K562 (cell line): ENCODE measurements around the gene CRACR2B. TPM values are rescaled to one million over a fixed set of nuclear protein-coding genes. Genes with fewer than 3 reads are reported as not detected.
A peak's percentile ranks its signal among the peaks of the same experiment; 100 is the strongest.

Experiments used
- FIP1L1 ChIP-seq: fragments of 200-400 bp; formaldehyde crosslinking; IDR thresholded peaks from 2 replicates; pipeline ENCODE4 v1.6.1; 2018; ENCODE audit warnings: mild to moderate bottlenecking, low read depth, low read length; ENCODE audit not compliant: poor library complexity, severe bottlenecking
- HDGF ChIP-seq: fragments of 450-650 bp; IDR thresholded peaks from 2 replicates; pipeline ENCODE4 v1.6.1; 2016
- RBBP5 ChIP-seq: fragments of 200-600 bp; sonication (generic); IDR thresholded peaks from 2 replicates; pipeline ENCODE4 v1.6.1; 2012; ENCODE audit warnings: borderline replicate concordance, mild to moderate bottlenecking, low read length, control low read depth, inconsistent platforms; ENCODE audit not compliant: insufficient read depth, poor library complexity, severe bottlenecking
- SIN3A ChIP-seq, 2 experiments: fragments of 150-350 bp in 1 of 2; IDR thresholded peaks; 2 replicates each; pipeline ENCODE4 v1.6.1; 2011 to 2016; ENCODE audit warnings: borderline replicate concordance in 2 of 2, low read depth in 2 of 2, low read length in 2 of 2, mild to moderate bottlenecking in 2 of 2, moderate library complexity in 2 of 2; ENCODE audit not compliant: control insufficient read depth in 1 of 2
- XRCC5 ChIP-seq: fragments of 200-400 bp; formaldehyde crosslinking; IDR thresholded peaks from 2 replicates; pipeline ENCODE4 v1.6.1; 2017; ENCODE audit warnings: low read depth, mild to moderate bottlenecking, low read length
- ZFPM2 ChIP-seq: fragments of 250-450 bp; sonication (Bioruptor Pico); IDR thresholded peaks from 2 replicates; pipeline ENCODE4 v1.5.1; 2022; ENCODE audit warnings: mild to moderate bottlenecking
- ZNF197 ChIP-seq: fragments of 200-800 bp; sonication (Bioruptor generic); IDR thresholded peaks from 2 replicates; pipeline ENCODE4 v1.6.1; 2016; ENCODE audit warnings: low read depth, missing genetic modification characterization, missing compliant biosample characterization
- ZNF444 ChIP-seq: fragments of 250-450 bp; sonication (Bioruptor Pico); IDR thresholded peaks from 2 replicates; pipeline ENCODE4 v1.4.0; 2020; ENCODE audit warnings: mild to moderate bottlenecking, moderate library complexity
- ZNF764 ChIP-seq: fragments of 250-450 bp; sonication (Bioruptor Pico); IDR thresholded peaks from 2 replicates; pipeline ENCODE4 v1.4.0; 2020; ENCODE audit warnings: low read depth, mild to moderate bottlenecking, moderate library complexity
- polyA plus RNA-seq, 8 experiments: library from polyadenylated mRNA; depleted of rRNA in 4 of 8; stranded (reverse) in 5 of 8; unstranded in 3 of 8; fragments of >200 nt; fragmentation: Nextera tagmentation in 2 of 8; fragmentation: Illumina TruSeq in 1 of 8; extraction: Ambion mirVana in 2 of 8; extraction: Trizol in 1 of 8; gene quantifications; 2 replicates each; pipeline versions ENCODE4 v1.2.1 to v1.2.3, GENCODE V29; 2011 to 2014; ENCODE audit warnings: inconsistent platforms in 1 of 8, missing spikeins in 1 of 8
- total RNA-seq, 7 experiments: library from RNA; depleted of rRNA in 6 of 7; stranded (reverse); fragments of >200 nt in 6 of 7; fragmentation: Illumina TruSeq in 2 of 7; extraction: Trizol in 2 of 7; gene quantifications; 2 replicates each; pipeline versions ENCODE4 v1.2.1 to v1.2.3, GENCODE V29; 2011 to 2021; ENCODE audit warnings: low replicate concordance in 1 of 7
- TF ChIP-seq, protein P1 (sequence below): sonication (generic); formaldehyde crosslinking; IDR thresholded peaks from 2 replicates; pipeline ENCODE4 v1.8.1; 2023; ENCODE audit warnings: mild to moderate bottlenecking, missing genetic modification reagents
- TF ChIP-seq, protein P2 (sequence below): sonication (generic); formaldehyde crosslinking; IDR thresholded peaks from 2 replicates; pipeline ENCODE4 v1.8.1; 2023; ENCODE audit warnings: missing genetic modification reagents, mild to moderate bottlenecking, borderline replicate concordance

The CRACR2B gene
- total and polyA plus RNA-seq, 9 of the 15 experiments (the other 6 are each of a cell fraction or from before 2014, with no cell fraction given) = 0.10 to 51.0 (median 6.0) TPM

DNA sequence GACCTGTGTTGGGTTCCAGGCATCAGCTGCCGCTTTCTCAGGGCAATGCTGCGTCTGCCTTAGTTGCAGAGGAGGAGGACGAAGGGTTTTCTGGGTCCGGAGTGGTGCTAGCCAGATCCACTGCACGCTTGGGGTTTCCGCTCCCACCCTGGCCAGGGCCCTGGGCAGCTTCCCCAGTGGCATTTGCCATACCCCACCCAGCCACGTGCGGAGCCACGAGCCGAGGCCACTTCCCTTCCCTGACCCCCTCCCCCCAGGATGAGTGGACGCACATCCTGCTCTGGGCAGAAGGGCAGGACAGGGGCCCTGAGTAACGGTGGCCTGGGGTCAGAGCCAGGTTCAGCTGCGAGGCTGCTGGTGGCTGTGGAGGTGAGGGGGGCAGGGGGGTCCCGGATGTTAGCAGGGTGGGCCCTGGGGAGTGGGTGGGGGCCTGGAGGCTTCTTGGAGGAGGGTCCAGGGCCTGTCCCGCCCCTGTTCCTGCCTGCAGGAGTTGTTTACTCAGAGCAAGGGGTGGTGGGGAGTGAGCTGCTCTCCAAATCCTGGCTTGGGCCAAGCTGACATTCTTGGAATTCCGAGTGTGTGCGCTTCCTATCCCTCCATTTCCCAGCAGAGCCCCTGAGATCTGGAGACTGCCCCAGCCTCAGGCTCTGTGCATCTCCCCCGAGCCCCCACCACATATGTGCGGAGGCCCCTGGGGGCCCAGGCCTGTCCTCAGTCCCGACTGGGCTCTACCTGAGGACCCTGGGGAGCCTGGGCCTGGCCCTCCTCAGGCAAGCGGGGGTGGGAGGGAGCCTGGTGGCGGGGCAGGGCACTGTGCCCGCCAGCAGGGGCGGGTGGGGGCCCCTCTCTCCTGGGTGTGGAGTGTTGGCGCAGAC is 16.3 kb downstream of the CRACR2B start (continued):
- TF ChIP-seq, protein P1, sequence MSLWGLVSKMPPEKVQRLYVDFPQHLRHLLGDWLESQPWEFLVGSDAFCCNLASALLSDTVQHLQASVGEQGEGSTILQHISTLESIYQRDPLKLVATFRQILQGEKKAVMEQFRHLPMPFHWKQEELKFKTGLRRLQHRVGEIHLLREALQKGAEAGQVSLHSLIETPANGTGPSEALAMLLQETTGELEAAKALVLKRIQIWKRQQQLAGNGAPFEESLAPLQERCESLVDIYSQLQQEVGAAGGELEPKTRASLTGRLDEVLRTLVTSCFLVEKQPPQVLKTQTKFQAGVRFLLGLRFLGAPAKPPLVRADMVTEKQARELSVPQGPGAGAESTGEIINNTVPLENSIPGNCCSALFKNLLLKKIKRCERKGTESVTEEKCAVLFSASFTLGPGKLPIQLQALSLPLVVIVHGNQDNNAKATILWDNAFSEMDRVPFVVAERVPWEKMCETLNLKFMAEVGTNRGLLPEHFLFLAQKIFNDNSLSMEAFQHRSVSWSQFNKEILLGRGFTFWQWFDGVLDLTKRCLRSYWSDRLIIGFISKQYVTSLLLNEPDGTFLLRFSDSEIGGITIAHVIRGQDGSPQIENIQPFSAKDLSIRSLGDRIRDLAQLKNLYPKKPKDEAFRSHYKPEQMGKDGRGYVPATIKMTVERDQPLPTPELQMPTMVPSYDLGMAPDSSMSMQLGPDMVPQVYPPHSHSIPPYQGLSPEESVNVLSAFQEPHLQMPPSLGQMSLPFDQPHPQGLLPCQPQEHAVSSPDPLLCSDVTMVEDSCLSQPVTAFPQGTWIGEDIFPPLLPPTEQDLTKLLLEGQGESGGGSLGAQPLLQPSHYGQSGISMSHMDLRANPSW (CRISPR knock-in tag) = no peak
- TF ChIP-seq ZFPM2 (CRISPR knock-in tag) = no peak
- TF ChIP-seq SIN3A (IDR thresholded peaks at IDR 0.05; ENCODE audit: borderline replicate concordance in 2 of 2, control insufficient read depth in 1 of 2, low read depth in 2 of 2, low read length in 2 of 2) = 0 out of 4 replicates have a peak, but pooled peaks of 1 of the 2 experiments have one; percentile 14
- no peak for TF ChIP-seq ZNF764
- TF ChIP-seq, protein P2, sequence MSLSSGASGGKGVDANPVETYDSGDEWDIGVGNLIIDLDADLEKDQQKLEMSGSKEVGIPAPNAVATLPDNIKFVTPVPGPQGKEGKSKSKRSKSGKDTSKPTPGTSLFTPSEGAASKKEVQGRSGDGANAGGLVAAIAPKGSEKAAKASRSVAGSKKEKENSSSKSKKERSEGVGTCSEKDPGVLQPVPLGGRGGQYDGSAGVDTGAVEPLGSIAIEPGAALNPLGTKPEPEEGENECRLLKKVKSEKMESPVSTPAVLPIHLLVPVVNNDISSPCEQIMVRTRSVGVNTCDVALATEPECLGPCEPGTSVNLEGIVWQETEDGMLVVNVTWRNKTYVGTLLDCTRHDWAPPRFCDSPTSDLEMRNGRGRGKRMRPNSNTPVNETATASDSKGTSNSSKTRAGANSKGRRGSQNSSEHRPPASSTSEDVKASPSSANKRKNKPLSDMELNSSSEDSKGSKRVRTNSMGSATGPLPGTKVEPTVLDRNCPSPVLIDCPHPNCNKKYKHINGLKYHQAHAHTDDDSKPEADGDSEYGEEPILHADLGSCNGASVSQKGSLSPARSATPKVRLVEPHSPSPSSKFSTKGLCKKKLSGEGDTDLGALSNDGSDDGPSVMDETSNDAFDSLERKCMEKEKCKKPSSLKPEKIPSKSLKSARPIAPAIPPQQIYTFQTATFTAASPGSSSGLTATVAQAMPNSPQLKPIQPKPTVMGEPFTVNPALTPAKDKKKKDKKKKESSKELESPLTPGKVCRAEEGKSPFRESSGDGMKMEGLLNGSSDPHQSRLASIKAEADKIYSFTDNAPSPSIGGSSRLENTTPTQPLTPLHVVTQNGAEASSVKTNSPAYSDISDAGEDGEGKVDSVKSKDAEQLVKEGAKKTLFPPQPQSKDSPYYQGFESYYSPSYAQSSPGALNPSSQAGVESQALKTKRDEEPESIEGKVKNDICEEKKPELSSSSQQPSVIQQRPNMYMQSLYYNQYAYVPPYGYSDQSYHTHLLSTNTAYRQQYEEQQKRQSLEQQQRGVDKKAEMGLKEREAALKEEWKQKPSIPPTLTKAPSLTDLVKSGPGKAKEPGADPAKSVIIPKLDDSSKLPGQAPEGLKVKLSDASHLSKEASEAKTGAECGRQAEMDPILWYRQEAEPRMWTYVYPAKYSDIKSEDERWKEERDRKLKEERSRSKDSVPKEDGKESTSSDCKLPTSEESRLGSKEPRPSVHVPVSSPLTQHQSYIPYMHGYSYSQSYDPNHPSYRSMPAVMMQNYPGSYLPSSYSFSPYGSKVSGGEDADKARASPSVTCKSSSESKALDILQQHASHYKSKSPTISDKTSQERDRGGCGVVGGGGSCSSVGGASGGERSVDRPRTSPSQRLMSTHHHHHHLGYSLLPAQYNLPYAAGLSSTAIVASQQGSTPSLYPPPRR (CRISPR knock-in tag) = 0 out of 2 replicates have a peak, but pooled peaks have one; percentile 28
- no peak for TF ChIP-seq FIP1L1
- no peak for TF ChIP-seq XRCC5
- 0 out of 2 replicates have a peak, but pooled peaks have one; percentile 56 for TF ChIP-seq ZNF444
- no peak for TF ChIP-seq RBBP5
- TF ChIP-seq ZNF197 (CRISPR knock-in tag) = no peak
- no peak for TF ChIP-seq HDGF
